ENCODE measurements around the gene EFCAB6.

DNA sequence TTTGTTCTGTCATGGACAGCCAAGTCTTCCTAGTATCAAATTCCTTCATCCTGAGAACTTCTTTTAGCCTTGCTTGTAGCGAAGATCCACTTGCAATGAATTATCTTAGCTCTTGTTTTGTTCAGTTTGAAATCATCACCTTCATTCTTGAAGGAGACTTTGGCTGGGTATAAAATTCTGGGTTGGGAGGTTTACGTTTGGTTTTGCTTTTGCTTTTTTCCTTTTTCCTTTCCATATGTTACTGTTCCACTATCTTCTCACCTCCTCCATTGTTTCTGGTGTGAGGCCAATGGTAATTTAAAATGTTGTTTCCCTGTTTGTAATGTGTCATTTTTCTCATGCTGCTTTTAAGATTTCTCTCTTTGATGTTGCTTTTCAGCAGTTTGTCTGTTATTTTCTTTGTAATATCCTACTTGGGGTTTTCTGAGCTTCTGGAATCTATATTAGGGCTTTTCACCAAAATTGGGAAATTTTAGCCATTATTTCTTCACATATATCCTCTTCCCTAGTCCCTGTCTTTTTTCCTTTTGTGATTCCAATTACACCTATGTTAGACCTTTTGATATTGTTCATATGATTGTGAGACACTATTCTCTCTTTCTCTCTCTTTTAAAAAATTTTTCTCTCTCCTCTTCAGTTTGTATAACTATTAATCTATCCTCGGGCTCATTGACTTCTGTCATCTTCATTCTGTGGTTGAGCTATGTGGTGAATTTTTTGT is 172.7 kb downstream of the EFCAB6 start:
- no peak for TF ChIP-seq EZH2 (IDR thresholded peaks at IDR 0.05; ENCODE audit: borderline replicate concordance, low read length)
- TF ChIP-seq, protein P1, sequence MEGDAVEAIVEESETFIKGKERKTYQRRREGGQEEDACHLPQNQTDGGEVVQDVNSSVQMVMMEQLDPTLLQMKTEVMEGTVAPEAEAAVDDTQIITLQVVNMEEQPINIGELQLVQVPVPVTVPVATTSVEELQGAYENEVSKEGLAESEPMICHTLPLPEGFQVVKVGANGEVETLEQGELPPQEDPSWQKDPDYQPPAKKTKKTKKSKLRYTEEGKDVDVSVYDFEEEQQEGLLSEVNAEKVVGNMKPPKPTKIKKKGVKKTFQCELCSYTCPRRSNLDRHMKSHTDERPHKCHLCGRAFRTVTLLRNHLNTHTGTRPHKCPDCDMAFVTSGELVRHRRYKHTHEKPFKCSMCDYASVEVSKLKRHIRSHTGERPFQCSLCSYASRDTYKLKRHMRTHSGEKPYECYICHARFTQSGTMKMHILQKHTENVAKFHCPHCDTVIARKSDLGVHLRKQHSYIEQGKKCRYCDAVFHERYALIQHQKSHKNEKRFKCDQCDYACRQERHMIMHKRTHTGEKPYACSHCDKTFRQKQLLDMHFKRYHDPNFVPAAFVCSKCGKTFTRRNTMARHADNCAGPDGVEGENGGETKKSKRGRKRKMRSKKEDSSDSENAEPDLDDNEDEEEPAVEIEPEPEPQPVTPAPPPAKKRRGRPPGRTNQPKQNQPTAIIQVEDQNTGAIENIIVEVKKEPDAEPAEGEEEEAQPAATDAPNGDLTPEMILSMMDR (IDR thresholded peaks at IDR 0.05; ENCODE audit: low read length), result no peak
